Measurements from ENCODE around the gene PHC2. TPM values are rescaled to one million over a fixed set of nuclear protein-coding genes. Genes with fewer than 3 reads are reported as not detected.

PHC2 gene
- total RNA-seq, 1 experiment from 2014 or later = 176 TPM

DNA sequence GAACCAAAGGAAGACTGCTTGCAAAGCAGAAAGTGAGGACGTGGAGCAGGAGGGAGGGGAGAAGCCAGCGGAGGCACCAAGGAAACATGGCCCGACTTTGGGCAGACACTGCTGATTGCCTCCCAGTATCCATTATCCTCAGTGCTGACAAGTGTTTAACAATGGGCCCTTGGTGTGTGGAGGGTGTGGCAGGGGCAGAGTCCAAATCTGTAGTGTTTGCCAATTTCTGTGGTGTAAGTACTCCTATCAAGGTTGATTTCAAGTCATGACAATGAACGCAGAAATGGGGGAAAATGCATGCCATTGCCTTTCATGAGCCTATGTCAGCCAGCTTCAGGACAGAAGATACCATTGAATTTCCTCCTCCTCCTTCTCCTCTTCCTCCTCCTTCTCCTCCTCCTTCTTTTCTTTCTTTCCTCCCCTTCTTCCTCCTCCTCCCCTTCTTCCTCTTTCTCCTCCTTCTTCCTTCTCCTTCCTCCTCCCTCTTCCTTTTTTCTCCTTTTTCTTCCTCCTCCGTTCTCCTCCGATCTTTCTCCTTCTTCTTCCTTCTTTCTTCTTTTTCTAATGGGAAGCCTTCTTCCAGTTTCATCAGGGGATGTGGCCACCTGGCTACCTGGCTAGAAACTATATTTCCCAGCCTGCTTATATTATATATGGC is 10.3 kb upstream of the PHC2 start:
- H4K20me1 ChIP-seq (ENCODE audit: insufficient read depth) = no peaks in the 10 kb centered on the region
- ChIA-PET RAD21 (ENCODE audit: low non-redundant PET in 1 of 2, low total read pairs in 2 of 2, uncharacterized antibody in 2 of 2, unreplicated experiment in 2 of 2) (no interaction called here), POLR2A (interaction anchor here (1.2 kb wide), 1 partner anchor 19 kb away, joined by 3 read pairs; no protein-coding TSS in a partner anchor), CTCF (no interaction called here)
- intact Hi-C loops (cut with micrococcal nuclease) = no loop called here
- no peaks in the 10 kb centered on the region for H3K27me3 ChIP-seq (ENCODE audit: insufficient read depth, low read length)
- H2AFZ ChIP-seq (ENCODE audit: low read depth, low read length, poor library complexity, severe bottlenecking) = peak overlapping the region; percentile 70
- BruUV-seq (replicated peaks) = no TSS peak
- H3K9ac ChIP-seq (ENCODE audit: low read length) = no peak overlapping the region
- H3K4me1 ChIP-seq (ENCODE audit: control insufficient read depth in 1 of 2, insufficient read depth in 2 of 2, low read length in 2 of 2) = peaks cover 56 to 90% of the 10 kb centered on the region in 2 experiments
- ATAC-seq (no peak), DNase-seq (ENCODE audit: low read depth, low spot score) (no peak)
- no peak overlapping the region; the same call in 1 of the 2 replicates for H3K27ac ChIP-seq (ENCODE audit: low read depth, low read length)
- no peak overlapping the region for H3K4me3 ChIP-seq (replicated peaks in 1 of 2; ENCODE audit: low read depth in 1 of 2, low read length in 2 of 2)
- no peaks in the 10 kb centered on the region for H3K9me2 ChIP-seq (ENCODE audit: insufficient read depth)
- TF ChIP-seq, protein P1, sequence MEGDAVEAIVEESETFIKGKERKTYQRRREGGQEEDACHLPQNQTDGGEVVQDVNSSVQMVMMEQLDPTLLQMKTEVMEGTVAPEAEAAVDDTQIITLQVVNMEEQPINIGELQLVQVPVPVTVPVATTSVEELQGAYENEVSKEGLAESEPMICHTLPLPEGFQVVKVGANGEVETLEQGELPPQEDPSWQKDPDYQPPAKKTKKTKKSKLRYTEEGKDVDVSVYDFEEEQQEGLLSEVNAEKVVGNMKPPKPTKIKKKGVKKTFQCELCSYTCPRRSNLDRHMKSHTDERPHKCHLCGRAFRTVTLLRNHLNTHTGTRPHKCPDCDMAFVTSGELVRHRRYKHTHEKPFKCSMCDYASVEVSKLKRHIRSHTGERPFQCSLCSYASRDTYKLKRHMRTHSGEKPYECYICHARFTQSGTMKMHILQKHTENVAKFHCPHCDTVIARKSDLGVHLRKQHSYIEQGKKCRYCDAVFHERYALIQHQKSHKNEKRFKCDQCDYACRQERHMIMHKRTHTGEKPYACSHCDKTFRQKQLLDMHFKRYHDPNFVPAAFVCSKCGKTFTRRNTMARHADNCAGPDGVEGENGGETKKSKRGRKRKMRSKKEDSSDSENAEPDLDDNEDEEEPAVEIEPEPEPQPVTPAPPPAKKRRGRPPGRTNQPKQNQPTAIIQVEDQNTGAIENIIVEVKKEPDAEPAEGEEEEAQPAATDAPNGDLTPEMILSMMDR (IDR thresholded peaks at IDR 0.05 in 2 of 3, conservative IDR thresholded peaks at IDR 0.05 in 1 of 3; ENCODE audit: borderline replicate concordance in 1 of 3, insufficient read depth in 1 of 3, low read depth in 2 of 3, low read length in 2 of 3) = no peak
- TF ChIP-seq, protein P2, sequence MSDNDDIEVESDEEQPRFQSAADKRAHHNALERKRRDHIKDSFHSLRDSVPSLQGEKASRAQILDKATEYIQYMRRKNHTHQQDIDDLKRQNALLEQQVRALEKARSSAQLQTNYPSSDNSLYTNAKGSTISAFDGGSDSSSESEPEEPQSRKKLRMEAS (IDR thresholded peaks at IDR 0.05) = no peak
- no peak for TF ChIP-seq SP1 (IDR thresholded peaks at IDR 0.05; ENCODE audit: low read depth)
- no peak for TF ChIP-seq EZH2phosphoT487 (IDR thresholded peaks at IDR 0.05; ENCODE audit: borderline replicate concordance)
- no peak for TF ChIP-seq SIN3A (IDR thresholded peaks at IDR 0.05; ENCODE audit: low read depth)
- no peak for TF ChIP-seq SRF (IDR thresholded peaks at IDR 0.05; ENCODE audit: low read depth)
- TF ChIP-seq JUND (IDR thresholded peaks at IDR 0.05) = no peak
- TF ChIP-seq ZFX (IDR thresholded peaks at IDR 0.05) = no peak
- no peaks in the 10 kb centered on the region; a peak in 1 of 4 replicates for H3K36me3 ChIP-seq (ENCODE audit: control insufficient read depth in 1 of 2, insufficient read depth in 2 of 2, low read length in 2 of 2)
- no peaks in the 10 kb centered on the region for H3K9me3 ChIP-seq (ENCODE audit: control insufficient read depth in 1 of 2, insufficient read depth in 1 of 2, low read depth in 1 of 2, low read length in 2 of 2)
- no peaks in the 10 kb centered on the region for H3K79me2 ChIP-seq (ENCODE audit: insufficient read depth, low read length)
- peak overlapping the region; percentile 46 for H3K4me2 ChIP-seq (ENCODE audit: low read length)

All from HCT116 (cell line).